Neural crest cell (in vitro differentiated cells): Measurements from ENCODE around the gene PDE8B. TPM values are rescaled to one million over a fixed set of nuclear protein-coding genes. Genes with fewer than 3 reads are reported as not detected.
"Not testable (repeated sequence)": the region's sequence is repeated elsewhere in the genome, so short reads cannot be mapped to it uniquely, and the experiment has no call there.

Experiments used
- DNase-seq: peaks from one replicate; pipeline ENCODE4 v3.0.0; 2021; ENCODE audit warnings: low read depth, mixed read lengths, low spot score
- H3K27ac Mint-ChIP-seq: one replicate; pipeline ENCODE4 v1.8.0; 2021; ENCODE audit warnings: mild to moderate bottlenecking, mixed read lengths; ENCODE audit not compliant: unreplicated experiment
- H3K27me3 Mint-ChIP-seq: 2 replicates; pipeline ENCODE4 v1.8.0; 2021; ENCODE audit warnings: low read depth, mild to moderate bottlenecking, mixed read lengths
- H3K36me3 Mint-ChIP-seq: 2 replicates; pipeline ENCODE4 v1.8.0; 2021; ENCODE audit warnings: low read depth, mild to moderate bottlenecking, mixed read lengths
- H3K4me1 Mint-ChIP-seq: 2 replicates; pipeline ENCODE4 v1.8.0; 2021; ENCODE audit warnings: mixed read lengths
- H3K4me3 Mint-ChIP-seq: one replicate; pipeline ENCODE4 v1.8.0; 2021; ENCODE audit warnings: mild to moderate bottlenecking, mixed read lengths
- H3K9me3 Mint-ChIP-seq: 2 replicates; pipeline ENCODE4 v1.8.0; 2021; ENCODE audit warnings: mixed read lengths
- CTCF ChIP-seq: fragments of 200-600 bp; sonication (generic); conservative IDR thresholded peaks from 2 replicates; pipeline ENCODE4 v1.5.0; 2021; ENCODE audit warnings: antibody characterized with exemption, mild to moderate bottlenecking
- total RNA-seq: library from RNA; stranded (reverse); gene quantifications from 2 replicates; pipeline ENCODE4 v1.2.1, GENCODE V29; 2021

Gene PDE8B
- total RNA-seq, 1 donor from 2014 or later: 0.44 TPM

DNA sequence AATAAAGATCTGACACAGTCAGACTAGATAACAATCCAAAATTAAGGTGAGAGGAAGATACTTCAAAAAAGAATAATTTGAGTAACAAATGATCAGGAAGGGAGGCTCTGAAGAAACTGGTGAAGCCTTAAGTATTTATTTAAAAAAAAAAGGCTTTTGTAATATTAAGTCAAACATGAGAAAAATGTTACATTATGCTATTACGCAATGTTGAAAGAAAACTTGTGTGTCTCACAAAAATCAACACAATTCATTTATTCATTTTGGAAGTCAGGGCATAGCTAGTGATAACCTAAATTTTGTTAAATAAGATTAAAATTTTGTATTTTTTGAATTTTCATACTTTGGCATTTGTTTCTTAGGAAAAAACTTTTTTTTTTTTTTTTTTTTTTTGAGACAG lies 253.4 kb downstream of the PDE8B start:
- Mint-ChIP-seq H3K36me3 (peaks cover 8% of the 10 kb centered on the region), H3K27me3 (no peaks in the 10 kb centered on the region), H3K27ac (no peak overlapping the region), H3K9me3 (no peaks in the 10 kb centered on the region), H3K4me3 (no peak overlapping the region), H3K4me1 (no peaks in the 10 kb centered on the region)
- TF ChIP-seq CTCF: no peak
- no peak for DNase-seq

DNA sequence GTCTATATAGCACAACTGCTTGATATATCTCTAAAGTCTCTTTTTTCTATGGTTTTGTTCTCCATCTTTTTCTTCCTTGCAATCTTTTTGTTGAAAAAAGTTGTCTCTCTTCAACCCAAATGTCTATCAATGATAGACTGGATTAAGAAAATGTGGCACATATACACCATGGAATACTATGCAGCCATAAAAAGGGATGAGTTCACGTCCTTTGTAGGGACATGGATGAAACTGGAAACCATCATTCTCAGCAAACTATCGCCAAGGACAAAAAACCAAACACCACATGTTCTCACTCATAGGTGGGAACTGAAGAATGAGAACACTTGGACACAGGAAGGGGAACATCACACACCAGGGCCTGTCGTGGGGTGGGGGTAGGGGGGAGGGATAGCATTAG lies 258.4 kb downstream of the PDE8B start:
- peaks cover 40% of the 10 kb centered on the region for H3K36me3 Mint-ChIP-seq

DNA sequence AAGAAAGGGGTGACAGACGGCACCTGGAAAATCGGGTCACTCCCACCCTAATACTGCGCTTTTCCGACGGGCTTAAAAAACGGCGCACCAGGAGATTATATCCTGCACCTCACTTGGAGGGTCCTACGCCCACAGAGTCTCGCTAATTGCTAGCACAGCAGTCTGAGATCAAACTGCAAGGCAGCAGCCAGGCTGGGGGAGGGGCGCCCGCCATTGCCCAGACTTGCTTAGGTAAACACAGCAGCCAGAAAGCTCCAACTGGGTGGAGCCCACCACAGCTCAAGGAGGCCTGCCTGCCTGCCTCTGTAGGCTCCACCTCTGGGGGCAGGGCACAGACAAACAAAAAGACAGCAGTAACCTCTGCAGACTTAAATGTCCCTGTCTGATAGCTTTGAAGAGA lies 264.6 kb downstream of the PDE8B start:
- H3K27me3 Mint-ChIP-seq, H3K27ac Mint-ChIP-seq, DNase-seq, H3K9me3 Mint-ChIP-seq, H3K4me1 Mint-ChIP-seq, H3K4me3 Mint-ChIP-seq: not testable (repeated sequence)
- peaks cover 40% of the 10 kb centered on the region for H3K36me3 Mint-ChIP-seq

More for the DNA sequence above, 258.4 kb downstream of the PDE8B start:
- H3K27ac Mint-ChIP-seq, DNase-seq, H3K27me3 Mint-ChIP-seq, H3K4me1 Mint-ChIP-seq, H3K9me3 Mint-ChIP-seq, H3K4me3 Mint-ChIP-seq: not testable (repeated sequence)

Other genes with a start within 250 kb of the PDE8B start
- 26.6 and 26.9 TPM in 2 replicates for gene AGGF1, start 180.3 kb upstream of the PDE8B start, total RNA-seq
- gene ZBED3, start 123.4 kb upstream of the PDE8B start, total RNA-seq: 12.1 and 12.2 TPM in 2 replicates